ENCODE data around the gene KLHL5. TPM values are rescaled to one million over a fixed set of nuclear protein-coding genes. Genes with fewer than 3 reads are reported as not detected.

KLHL5 gene
- total RNA-seq, 1 donor from 2014 or later = 65.9 TPM

GRCh38 chr4:39032218-39033085 lies 29.6 kb upstream of the KLHL5 start, which contains the start of gene TMEM156:
Gene TMEM156 (minus strand): TSS chr4:39032409. CDS start chr4:39032313, 96 bp downstream.
- H3K27me3 Mint-ChIP-seq (ENCODE audit: insufficient read depth, low read depth) = peaks cover 3% of the 10 kb centered on the region
- Histone ChIP-seq H2AFZ (replicated peaks) (no peak within 1 kb of the TSS), H3K4me2 (no peak within 1 kb of the TSS), H3K9ac (no peak within 1 kb of the TSS), H3K36me3 (no peaks in the 10 kb centered on the region), H3K27me3 (no peaks in the 10 kb centered on the region), H3K4me1 (peaks cover 1% of the 10 kb centered on the region), H3F3A (ENCODE audit: low read depth) (no peaks in the 10 kb centered on the region), H3K79me2 (ENCODE audit: low read depth) (no peaks in the 10 kb centered on the region), H3K4me3 (no peak within 1 kb of the TSS), H3K27ac (no peak within 1 kb of the TSS), H4K20me1 (ENCODE audit: low read depth) (no peaks in the 10 kb centered on the region), H3K9me3 (ENCODE audit: low read depth) (no peaks in the 10 kb centered on the region)
- DNase-seq (ENCODE audit: low spot score) = no peak
- peaks cover 2% of the 10 kb centered on the region for H3K4me1 Mint-ChIP-seq
- no peaks in the 10 kb centered on the region for H3K9me3 Mint-ChIP-seq
- H3K36me3 Mint-ChIP-seq = no peaks in the 10 kb centered on the region
- H3K27ac Mint-ChIP-seq = no peak within 1 kb of the TSS
- TF ChIP-seq EZH2phosphoT487 (IDR thresholded peaks at IDR 0.05) (no peak), EZH2 (IDR thresholded peaks at IDR 0.05) (no peak)
- TF ChIP-seq, protein P1, sequence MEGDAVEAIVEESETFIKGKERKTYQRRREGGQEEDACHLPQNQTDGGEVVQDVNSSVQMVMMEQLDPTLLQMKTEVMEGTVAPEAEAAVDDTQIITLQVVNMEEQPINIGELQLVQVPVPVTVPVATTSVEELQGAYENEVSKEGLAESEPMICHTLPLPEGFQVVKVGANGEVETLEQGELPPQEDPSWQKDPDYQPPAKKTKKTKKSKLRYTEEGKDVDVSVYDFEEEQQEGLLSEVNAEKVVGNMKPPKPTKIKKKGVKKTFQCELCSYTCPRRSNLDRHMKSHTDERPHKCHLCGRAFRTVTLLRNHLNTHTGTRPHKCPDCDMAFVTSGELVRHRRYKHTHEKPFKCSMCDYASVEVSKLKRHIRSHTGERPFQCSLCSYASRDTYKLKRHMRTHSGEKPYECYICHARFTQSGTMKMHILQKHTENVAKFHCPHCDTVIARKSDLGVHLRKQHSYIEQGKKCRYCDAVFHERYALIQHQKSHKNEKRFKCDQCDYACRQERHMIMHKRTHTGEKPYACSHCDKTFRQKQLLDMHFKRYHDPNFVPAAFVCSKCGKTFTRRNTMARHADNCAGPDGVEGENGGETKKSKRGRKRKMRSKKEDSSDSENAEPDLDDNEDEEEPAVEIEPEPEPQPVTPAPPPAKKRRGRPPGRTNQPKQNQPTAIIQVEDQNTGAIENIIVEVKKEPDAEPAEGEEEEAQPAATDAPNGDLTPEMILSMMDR (IDR thresholded peaks at IDR 0.05) = no peak
- H3K4me3 Mint-ChIP-seq = no peak within 1 kb of the TSS

DNA sequence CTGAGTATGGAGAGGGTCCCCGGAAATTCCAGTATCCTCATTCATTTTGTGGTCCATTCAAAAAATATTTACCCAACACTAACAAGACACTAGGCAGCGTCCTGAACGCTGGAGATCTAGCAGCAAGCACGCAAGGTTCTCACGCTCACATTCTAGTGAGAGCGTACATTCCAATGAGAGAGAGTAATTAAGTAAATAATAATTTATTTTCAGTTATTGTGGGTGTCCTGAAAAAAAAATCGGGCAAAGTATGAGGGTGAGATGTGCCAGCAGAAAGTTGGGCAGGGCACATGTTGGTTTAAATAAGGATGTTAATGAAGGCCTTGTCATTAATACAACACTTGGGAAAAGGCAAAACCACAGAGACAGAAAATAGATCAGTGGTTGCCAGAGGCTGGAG lies 25.9 kb upstream of the KLHL5 start:
- Histone ChIP-seq H3K79me2 (ENCODE audit: low read depth) (no peaks in the 10 kb centered on the region), H3K4me1 (peaks cover 8% of the 10 kb centered on the region), H3F3A (ENCODE audit: low read depth) (peaks cover 5% of the 10 kb centered on the region), H3K9me3 (ENCODE audit: low read depth) (no peaks in the 10 kb centered on the region), H3K36me3 (no peaks in the 10 kb centered on the region), H4K20me1 (ENCODE audit: low read depth) (no peaks in the 10 kb centered on the region), H3K9ac (no peak overlapping the region), H2AFZ (replicated peaks) (no peak overlapping the region), H3K27me3 (no peaks in the 10 kb centered on the region), H3K4me2 (no peak overlapping the region), H3K4me3 (no peak overlapping the region), H3K27ac (no peak overlapping the region)
- Mint-ChIP-seq H3K4me1 (peaks cover 11% of the 10 kb centered on the region), H3K4me3 (no peak overlapping the region), H3K27ac (no peak overlapping the region), H3K36me3 (no peaks in the 10 kb centered on the region), H3K27me3 (ENCODE audit: insufficient read depth, low read depth) (peaks cover 6% of the 10 kb centered on the region), H3K9me3 (no peaks in the 10 kb centered on the region)
- TF ChIP-seq, protein P1 (IDR thresholded peaks at IDR 0.05) = no peak
- TF ChIP-seq EZH2 (IDR thresholded peaks at IDR 0.05) = no peak
- TF ChIP-seq EZH2phosphoT487 (IDR thresholded peaks at IDR 0.05) = no peak
- no peak for DNase-seq (ENCODE audit: low spot score)

GRCh38 chr4:39037491-39037825 lies 24.6 kb upstream of the KLHL5 start:
- Histone ChIP-seq H3K4me2 (peak overlapping the region; percentile 21), H3K9me3 (ENCODE audit: low read depth) (no peaks in the 10 kb centered on the region), H3K79me2 (ENCODE audit: low read depth) (no peaks in the 10 kb centered on the region), H2AFZ (replicated peaks) (peak overlapping the region; percentile 23), H3F3A (ENCODE audit: low read depth) (peaks cover 5% of the 10 kb centered on the region), H3K27me3 (no peaks in the 10 kb centered on the region), H3K27ac (peak overlapping the region; percentile 8), H3K4me3 (no peak overlapping the region), H3K36me3 (no peaks in the 10 kb centered on the region), H3K9ac (no peak overlapping the region), H3K4me1 (peaks cover 8% of the 10 kb centered on the region), H4K20me1 (ENCODE audit: low read depth) (no peaks in the 10 kb centered on the region)
- peaks cover 6% of the 10 kb centered on the region for H3K27me3 Mint-ChIP-seq (ENCODE audit: insufficient read depth, low read depth)
- no peaks in the 10 kb centered on the region for H3K36me3 Mint-ChIP-seq
- DNase-seq (ENCODE audit: low spot score) = peak; percentile 50
- no peak overlapping the region for H3K4me3 Mint-ChIP-seq
- H3K27ac Mint-ChIP-seq = no peak overlapping the region
- no peaks in the 10 kb centered on the region for H3K9me3 Mint-ChIP-seq
- peaks cover 14% of the 10 kb centered on the region for H3K4me1 Mint-ChIP-seq
- TF ChIP-seq EZH2 (IDR thresholded peaks at IDR 0.05) (no peak), EZH2phosphoT487 (IDR thresholded peaks at IDR 0.05) (no peak)
- TF ChIP-seq, protein P1 (IDR thresholded peaks at IDR 0.05) = no peak

All from neural progenitor cell (in vitro differentiated cells).